Measurements from ENCODE around the gene SUV39H1. TPM values are rescaled to one million over a fixed set of nuclear protein-coding genes. Genes with fewer than 3 reads are reported as not detected.
"Not testable (repeated sequence)": the region's sequence is repeated elsewhere in the genome, so short reads cannot be mapped to it uniquely, and the experiment has no call there.

The SUV39H1 gene
- 1 to 10 TPM; 2.2 to 8.5 (median 4.3) TPM for polyA plus RNA-seq
- long read RNA-seq, donor 1, partial matches to known transcripts, result 0 of 2 reads
- long read RNA-seq, donor 1, other reads (novel, unspliced or antisense), result 0 of 2 reads
- long read RNA-seq, donor 2, result 0 reads
- long read RNA-seq, donor 3, partial matches to known transcripts, result 0 of 1 reads
- long read RNA-seq, donor 3, other reads (novel, unspliced or antisense), result 0 of 1 reads
- long read RNA-seq, donor 4, result 0 reads
- long read RNA-seq, donor 5, result 0 reads
- long read RNA-seq, donor 6, result 0 reads
- long read RNA-seq, donor 7, partial matches to known transcripts, result 5 of 5 reads
- long read RNA-seq, donor 7, other reads (novel, unspliced or antisense), result 0 of 5 reads
- long read RNA-seq, donor 8, result 0 reads
- long read RNA-seq, donor 9, result 0 reads
- long read RNA-seq, donor 10, partial matches to known transcripts, result 0 of 1 reads
- long read RNA-seq, donor 10, other reads (novel, unspliced or antisense), result 0 of 1 reads

GRCh38 chrX:48696301-48696908 is at the start of gene SUV39H1:
TSS of gene SUV39H1 (plus strand) at chrX:48696734. CDS start at chrX:48696785, 51 bp downstream.
- Histone ChIP-seq H3K27ac (ENCODE audit: low read depth in 1 of 3, low read length in 2 of 3) (peak within 1 kb of the TSS; percentile 60 to 94 (median 77)), H3K27me3 (ENCODE audit: control insufficient read depth in 3 of 3, insufficient read depth in 3 of 3, low read length in 3 of 3) (peaks cover 0 to 6% (median 0%) of the 10 kb centered on the region in 3 donors), H3K4me3 (ENCODE audit: low read depth in 1 of 3, low read length in 3 of 3) (peak within 1 kb of the TSS; percentile 55 to 71 (median 61)), H3K36me3 (ENCODE audit: control insufficient read depth in 3 of 3, insufficient read depth in 2 of 3, low read depth in 1 of 3, low read length in 3 of 3) (peaks cover 0 to 17% (median 2%) of the 10 kb centered on the region in 3 donors), H3K4me1 (ENCODE audit: control insufficient read depth in 3 of 3, insufficient read depth in 2 of 3, low read depth in 1 of 3, low read length in 2 of 3) (peaks cover 0 to 5% (median 5%) of the 10 kb centered on the region in 3 donors), H3K9me3 (ENCODE audit: control insufficient read depth in 2 of 2, insufficient read depth in 1 of 2, low read depth in 1 of 2, low read length in 1 of 2) (no peaks in the 10 kb centered on the region)
- FAIRE-seq (no peak), DNase-seq (peak; percentile 88 to 90)
- 0 to 37% (median 7%) methylated on average over 8 to 66 of the region's 66 CpGs for WGBS, 3 donors

GRCh38 chrX:48648336-48648751 is 48.2 kb upstream of the SUV39H1 start:
- H3K9me3 ChIP-seq (ENCODE audit: control insufficient read depth in 2 of 2, insufficient read depth in 1 of 2, low read depth in 1 of 2, low read length in 1 of 2), result no peaks in the 10 kb centered on the region
- H3K4me3 ChIP-seq (ENCODE audit: low read depth in 1 of 3, low read length in 3 of 3), result no peak overlapping the region
- DNase-seq (peak; percentile 19 to 21), FAIRE-seq (no peak)
- no peaks in the 10 kb centered on the region for H3K36me3 ChIP-seq (ENCODE audit: control insufficient read depth in 3 of 3, insufficient read depth in 2 of 3, low read depth in 1 of 3, low read length in 3 of 3)
- WGBS, 3 donors, result 22 to 35% (median 34%) methylated on average over 6 of the region's 6 CpGs
- H3K4me1 ChIP-seq (ENCODE audit: control insufficient read depth in 3 of 3, insufficient read depth in 2 of 3, low read depth in 1 of 3, low read length in 2 of 3), result no peaks in the 10 kb centered on the region
- no peaks in the 10 kb centered on the region for H3K27me3 ChIP-seq (ENCODE audit: control insufficient read depth in 3 of 3, insufficient read depth in 3 of 3, low read length in 3 of 3)
- peak overlapping the region in 1 of 3 donors; percentile 38 for H3K27ac ChIP-seq (ENCODE audit: low read depth in 1 of 3, low read length in 2 of 3)

DNA sequence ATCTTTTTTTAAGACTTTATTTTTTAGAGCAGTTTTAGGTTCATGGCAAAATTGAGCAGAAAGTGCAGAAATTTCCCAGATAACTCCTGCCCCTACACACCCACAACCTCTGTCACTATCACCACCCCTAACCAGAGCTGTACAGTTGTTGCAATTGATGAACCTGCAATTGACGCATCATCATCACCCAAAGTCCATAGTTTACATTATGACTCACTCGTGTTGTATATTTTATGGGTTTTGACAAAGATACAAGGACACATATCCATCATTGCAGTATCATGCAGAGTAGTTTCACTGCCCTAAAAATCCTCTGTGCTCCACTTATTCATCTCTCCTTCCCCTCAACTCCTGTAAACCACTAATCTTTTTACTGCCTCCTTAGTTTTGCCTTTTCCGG is 47.4 kb upstream of the SUV39H1 start:
- no peaks in the 10 kb centered on the region for H3K36me3 ChIP-seq (ENCODE audit: control insufficient read depth in 3 of 3, insufficient read depth in 2 of 3, low read depth in 1 of 3, low read length in 3 of 3)
- DNase-seq (peak; percentile 51 to 65), FAIRE-seq (no peak)
- H3K27ac ChIP-seq (ENCODE audit: low read depth in 1 of 3, low read length in 2 of 3), result peak overlapping the region in 1 of 3 donors; percentile 42
- H3K9me3 ChIP-seq (ENCODE audit: control insufficient read depth in 2 of 2, insufficient read depth in 1 of 2, low read depth in 1 of 2, low read length in 1 of 2), result no peaks in the 10 kb centered on the region
- H3K27me3 ChIP-seq (ENCODE audit: control insufficient read depth in 3 of 3, insufficient read depth in 3 of 3, low read length in 3 of 3), result peaks cover 0 to 2% (median 0%) of the 10 kb centered on the region in 3 donors
- H3K4me3 ChIP-seq (ENCODE audit: low read depth in 1 of 3, low read length in 3 of 3), result no peak overlapping the region
- 36 to 61% (median 37%) methylated on average over 3 of the region's 3 CpGs for WGBS, 3 donors
- H3K4me1 ChIP-seq (ENCODE audit: control insufficient read depth in 3 of 3, insufficient read depth in 2 of 3, low read depth in 1 of 3, low read length in 2 of 3), result no peaks in the 10 kb centered on the region

DNA sequence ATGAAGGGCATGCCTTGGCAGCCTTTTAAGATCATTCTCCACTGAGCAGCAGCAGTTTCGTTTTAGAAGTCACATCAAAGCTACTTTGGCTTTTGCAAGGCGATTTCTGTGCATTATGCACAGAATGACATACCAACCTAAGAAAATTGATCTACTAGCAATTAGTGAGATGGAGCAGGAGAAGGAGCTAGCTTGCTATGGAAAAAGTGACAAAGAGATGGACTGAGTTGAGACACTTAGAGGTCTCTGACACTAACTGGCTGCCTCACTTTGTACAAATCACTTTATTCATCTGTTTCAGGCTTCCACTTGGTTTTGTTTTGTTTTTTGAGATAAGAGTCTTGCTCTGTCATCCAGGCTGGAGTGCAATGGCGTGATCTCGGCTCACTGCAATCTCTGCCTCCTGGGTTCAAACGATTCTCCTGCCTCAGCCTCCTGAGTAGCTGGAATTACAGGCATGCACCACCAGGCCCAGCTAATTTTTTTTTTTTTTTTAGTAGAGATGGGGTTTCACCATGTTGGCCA is 44.4 kb upstream of the SUV39H1 start:
- 66 to 78% (median 66%) methylated on average over 5 of the region's 5 CpGs for WGBS, 3 donors
- H3K36me3 ChIP-seq (ENCODE audit: control insufficient read depth in 3 of 3, insufficient read depth in 2 of 3, low read depth in 1 of 3, low read length in 3 of 3); H3K9me3 ChIP-seq (ENCODE audit: control insufficient read depth in 2 of 2, insufficient read depth in 1 of 2, low read depth in 1 of 2, low read length in 1 of 2); FAIRE-seq; H3K4me3 ChIP-seq (ENCODE audit: low read depth in 1 of 3, low read length in 3 of 3); H3K27me3 ChIP-seq (ENCODE audit: control insufficient read depth in 3 of 3, insufficient read depth in 3 of 3, low read length in 3 of 3); H3K4me1 ChIP-seq (ENCODE audit: control insufficient read depth in 3 of 3, insufficient read depth in 2 of 3, low read depth in 1 of 3, low read length in 2 of 3); DNase-seq; H3K27ac ChIP-seq (ENCODE audit: low read depth in 1 of 3, low read length in 2 of 3): not testable (repeated sequence)

- 39 to 64% (median 48%) methylated on average over 12 to 19 of the region's 19 CpGs for WGBS, 3 donors
- H3K27ac ChIP-seq (ENCODE audit: low read depth in 1 of 3, low read length in 2 of 3); H3K27me3 ChIP-seq (ENCODE audit: control insufficient read depth in 3 of 3, insufficient read depth in 3 of 3, low read length in 3 of 3); H3K36me3 ChIP-seq (ENCODE audit: control insufficient read depth in 3 of 3, insufficient read depth in 2 of 3, low read depth in 1 of 3, low read length in 3 of 3); H3K9me3 ChIP-seq (ENCODE audit: control insufficient read depth in 2 of 2, insufficient read depth in 1 of 2, low read depth in 1 of 2, low read length in 1 of 2); H3K4me3 ChIP-seq (ENCODE audit: low read depth in 1 of 3, low read length in 3 of 3); H3K4me1 ChIP-seq (ENCODE audit: control insufficient read depth in 3 of 3, insufficient read depth in 2 of 3, low read depth in 1 of 3, low read length in 2 of 3); DNase-seq; FAIRE-seq: not testable (repeated sequence)
These were observed 41.8 kb upstream of the SUV39H1 start for GRCh38 chrX:48654746-48655145.

GRCh38 chrX:48659686-48660085 is 36.8 kb upstream of the SUV39H1 start:
- not testable (repeated sequence) for H3K36me3 ChIP-seq (ENCODE audit: control insufficient read depth in 3 of 3, insufficient read depth in 2 of 3, low read depth in 1 of 3, low read length in 3 of 3); DNase-seq; H3K27ac ChIP-seq (ENCODE audit: low read depth in 1 of 3, low read length in 2 of 3); FAIRE-seq; H3K4me3 ChIP-seq (ENCODE audit: low read depth in 1 of 3, low read length in 3 of 3); H3K4me1 ChIP-seq (ENCODE audit: control insufficient read depth in 3 of 3, insufficient read depth in 2 of 3, low read depth in 1 of 3, low read length in 2 of 3); H3K27me3 ChIP-seq (ENCODE audit: control insufficient read depth in 3 of 3, insufficient read depth in 3 of 3, low read length in 3 of 3); H3K9me3 ChIP-seq (ENCODE audit: control insufficient read depth in 2 of 2, insufficient read depth in 1 of 2, low read depth in 1 of 2, low read length in 1 of 2)
- WGBS, 3 donors, result 94 to 100% (median 95%) methylated on average over 3 to 32 of the region's 34 CpGs

DNA sequence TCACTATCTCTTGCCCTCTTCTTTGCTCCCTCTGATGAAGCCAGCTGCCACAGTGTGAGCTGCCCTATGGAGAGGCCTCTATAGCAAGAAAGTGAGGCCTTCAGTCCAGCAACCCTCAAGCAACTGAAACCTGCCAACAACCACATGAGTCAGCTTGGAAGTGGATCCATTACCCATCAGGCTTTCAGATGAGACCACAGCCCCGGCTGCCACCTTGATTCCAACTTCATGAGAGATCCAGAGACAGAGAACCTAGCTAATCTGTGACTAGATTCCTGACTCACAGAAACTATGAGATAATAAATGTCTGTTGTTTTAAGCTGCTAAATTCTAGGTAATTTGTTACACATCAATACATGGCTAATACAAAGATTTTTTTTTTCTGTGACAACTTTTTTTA is 33.3 kb upstream of the SUV39H1 start:
- WGBS, 3 donors, result 61 to 93% (median 88%) methylated on average over 1 of the region's 1 CpG
- Histone ChIP-seq H3K9me3 (ENCODE audit: control insufficient read depth in 2 of 2, insufficient read depth in 1 of 2, low read depth in 1 of 2, low read length in 1 of 2) (no peaks in the 10 kb centered on the region), H3K36me3 (ENCODE audit: control insufficient read depth in 3 of 3, insufficient read depth in 2 of 3, low read depth in 1 of 3, low read length in 3 of 3) (no peaks in the 10 kb centered on the region), H3K4me1 (ENCODE audit: control insufficient read depth in 3 of 3, insufficient read depth in 2 of 3, low read depth in 1 of 3, low read length in 2 of 3) (no peaks in the 10 kb centered on the region), H3K27me3 (ENCODE audit: control insufficient read depth in 3 of 3, insufficient read depth in 3 of 3, low read length in 3 of 3) (no peaks in the 10 kb centered on the region), H3K27ac (ENCODE audit: low read depth in 1 of 3, low read length in 2 of 3) (no peak overlapping the region), H3K4me3 (ENCODE audit: low read depth in 1 of 3, low read length in 3 of 3) (no peak overlapping the region)
- FAIRE-seq (no peak), DNase-seq (no peak)

DNA sequence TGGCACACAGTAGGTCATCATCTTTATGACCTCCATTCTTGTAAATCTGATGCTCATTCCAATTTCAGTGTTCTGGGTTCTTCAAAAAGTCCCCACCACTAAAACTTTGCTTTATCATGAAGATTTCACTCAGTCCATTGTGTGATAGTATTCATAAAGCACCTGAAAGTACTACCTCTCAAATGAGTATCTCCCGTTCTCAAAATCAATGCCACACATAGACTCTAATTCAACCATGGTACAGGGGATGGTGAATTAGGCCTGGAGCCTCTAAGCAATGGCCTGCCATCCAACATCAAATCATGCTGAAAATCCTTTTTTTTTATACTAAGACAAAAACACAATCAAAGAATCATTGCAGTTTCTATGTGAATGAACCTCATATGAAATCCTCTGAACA is 32.4 kb upstream of the SUV39H1 start:
- 74 to 93% (median 87%) methylated on average over 1 of the region's 1 CpG for WGBS, 3 donors
- DNase-seq, result no peak
- Histone ChIP-seq H3K27ac (ENCODE audit: low read depth in 1 of 3, low read length in 2 of 3) (no peak overlapping the region), H3K9me3 (ENCODE audit: control insufficient read depth in 2 of 2, insufficient read depth in 1 of 2, low read depth in 1 of 2, low read length in 1 of 2) (no peaks in the 10 kb centered on the region), H3K36me3 (ENCODE audit: control insufficient read depth in 3 of 3, insufficient read depth in 2 of 3, low read depth in 1 of 3, low read length in 3 of 3) (no peaks in the 10 kb centered on the region), H3K4me3 (ENCODE audit: low read depth in 1 of 3, low read length in 3 of 3) (no peak overlapping the region), H3K27me3 (ENCODE audit: control insufficient read depth in 3 of 3, insufficient read depth in 3 of 3, low read length in 3 of 3) (no peaks in the 10 kb centered on the region), H3K4me1 (ENCODE audit: control insufficient read depth in 3 of 3, insufficient read depth in 2 of 3, low read depth in 1 of 3, low read length in 2 of 3) (no peaks in the 10 kb centered on the region)
- FAIRE-seq, result no peak
